Pulmonary artery endothelial cell (primary cell): Measurements from ENCODE around the gene KYAT1. TPM values are rescaled to one million over a fixed set of nuclear protein-coding genes. Genes with fewer than 3 reads are reported as not detected.
"Not testable (repeated sequence)": the region's sequence is repeated elsewhere in the genome, so short reads cannot be mapped to it uniquely, and the experiment has no call there.

Experiments used
- DNase-seq: peaks from one replicate; pipeline ENCODE4 v3.0.0-alpha.2; 2011; ENCODE audit warnings: low read depth, low spot score
- total RNA-seq: library from RNA; depleted of rRNA; stranded (reverse); fragments of >200 nt; gene quantifications from 2 replicates; pipeline ENCODE4 v1.2.3, GENCODE V29; 2014

Gene KYAT1
- total RNA-seq, 1 donor from 2014 or later, result 12.4 TPM

- no peak for DNase-seq
Measured at GRCh38 chr9:128819716-128820664, 61.8 kb downstream of the KYAT1 start.

- DNase-seq, result no peak
Measured at GRCh38 chr9:128818839-128819715, 62.7 kb downstream of the KYAT1 start.

- peak; percentile 85 for DNase-seq
Measured at GRCh38 chr9:128818099-128818838, 63.5 kb downstream of the KYAT1 start, which contains the start of gene ENDOG. Gene ENDOG (plus strand): TSS chr9:128818500. CDS start chr9:128818685, 185 bp downstream.

GRCh38 chr9:128810873-128811272 lies 70.9 kb downstream of the KYAT1 start:
- no peak for DNase-seq

GRCh38 chr9:128809831-128810230 lies 71.9 kb downstream of the KYAT1 start:
- DNase-seq, result no peak

GRCh38 chr9:128809036-128809599 lies 72.6 kb downstream of the KYAT1 start:
- DNase-seq, result no peak

- DNase-seq, result no peak
Measured at GRCh38 chr9:128808543-128808942, 73.2 kb downstream of the KYAT1 start.

- DNase-seq, result no peak
Measured at GRCh38 chr9:128807827-128808226, 73.9 kb downstream of the KYAT1 start.

- DNase-seq, result no peak
Measured at GRCh38 chr9:128805661-128806060, 76.1 kb downstream of the KYAT1 start.

- DNase-seq, result no peak
Measured at GRCh38 chr9:128802482-128802881, 79.3 kb downstream of the KYAT1 start.

- no peak for DNase-seq
Measured at GRCh38 chr9:128800061-128800460, 81.7 kb downstream of the KYAT1 start.

GRCh38 chr9:128798896-128799295 lies 82.9 kb downstream of the KYAT1 start:
- DNase-seq, result no peak

GRCh38 chr9:128794961-128795360 lies 86.8 kb downstream of the KYAT1 start:
- not testable (repeated sequence) for DNase-seq

- DNase-seq, result no peak
Measured at GRCh38 chr9:128792978-128793686, 88.6 kb downstream of the KYAT1 start.

- DNase-seq, result no peak
Measured at GRCh38 chr9:128792134-128792533, 89.6 kb downstream of the KYAT1 start.

- DNase-seq, result no peak
Measured at GRCh38 chr9:128790536-128790935, 91.2 kb downstream of the KYAT1 start.

- no peak for DNase-seq
Measured at GRCh38 chr9:128788445-128788844, 93.3 kb downstream of the KYAT1 start.

- no peak for DNase-seq
Measured at GRCh38 chr9:128787659-128788058, 94.1 kb downstream of the KYAT1 start.

- peak; percentile 24 for DNase-seq
Measured at GRCh38 chr9:128786681-128787601, 94.8 kb downstream of the KYAT1 start, which contains the start of gene TBC1D13. Gene TBC1D13 (plus strand): TSS chr9:128787253. CDS start chr9:128787354, 101 bp downstream.
